Measurements from ENCODE around the gene DDRGK1.

DNA sequence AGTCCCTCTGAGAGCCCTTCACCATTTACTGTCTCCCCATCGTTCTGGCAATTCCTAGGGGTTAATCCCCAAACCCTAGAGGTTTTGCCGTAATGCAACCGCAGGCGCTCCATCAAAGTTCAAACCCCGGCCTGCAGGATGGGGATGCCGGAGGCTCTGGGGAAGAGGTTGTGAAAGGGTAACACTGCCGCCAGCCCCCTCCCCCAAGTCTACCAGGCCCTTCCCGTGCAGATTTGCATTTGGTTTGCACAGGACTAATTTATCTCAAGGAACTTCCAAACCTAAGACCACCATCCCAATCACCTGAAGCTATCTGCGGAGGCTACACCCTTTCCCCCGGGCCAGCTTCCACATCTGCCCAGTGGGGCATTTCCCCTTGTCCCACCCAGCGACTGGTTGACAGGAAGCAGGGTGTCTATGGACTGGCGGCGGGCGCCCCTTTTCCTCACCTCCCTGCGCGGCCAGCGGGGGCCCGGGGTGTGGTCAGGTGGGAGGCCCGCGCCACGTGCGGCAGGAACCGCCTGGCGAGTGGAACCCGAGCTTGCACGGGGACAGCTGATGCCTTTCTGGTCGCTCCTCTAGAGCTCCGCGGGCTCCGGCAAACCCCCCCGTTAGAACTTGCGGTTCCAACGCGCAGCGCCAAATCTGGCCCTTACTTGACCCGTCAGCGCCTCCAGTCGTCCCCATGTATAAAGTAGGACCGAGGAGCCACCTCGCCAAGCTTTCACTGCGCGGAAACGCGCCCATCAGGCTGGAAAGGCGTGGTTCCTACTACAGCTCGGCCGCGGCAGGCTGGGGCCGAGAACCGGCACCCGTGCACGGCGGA, 43.9 kb upstream of the DDRGK1 start:
- TF ChIP-seq, protein P1, sequence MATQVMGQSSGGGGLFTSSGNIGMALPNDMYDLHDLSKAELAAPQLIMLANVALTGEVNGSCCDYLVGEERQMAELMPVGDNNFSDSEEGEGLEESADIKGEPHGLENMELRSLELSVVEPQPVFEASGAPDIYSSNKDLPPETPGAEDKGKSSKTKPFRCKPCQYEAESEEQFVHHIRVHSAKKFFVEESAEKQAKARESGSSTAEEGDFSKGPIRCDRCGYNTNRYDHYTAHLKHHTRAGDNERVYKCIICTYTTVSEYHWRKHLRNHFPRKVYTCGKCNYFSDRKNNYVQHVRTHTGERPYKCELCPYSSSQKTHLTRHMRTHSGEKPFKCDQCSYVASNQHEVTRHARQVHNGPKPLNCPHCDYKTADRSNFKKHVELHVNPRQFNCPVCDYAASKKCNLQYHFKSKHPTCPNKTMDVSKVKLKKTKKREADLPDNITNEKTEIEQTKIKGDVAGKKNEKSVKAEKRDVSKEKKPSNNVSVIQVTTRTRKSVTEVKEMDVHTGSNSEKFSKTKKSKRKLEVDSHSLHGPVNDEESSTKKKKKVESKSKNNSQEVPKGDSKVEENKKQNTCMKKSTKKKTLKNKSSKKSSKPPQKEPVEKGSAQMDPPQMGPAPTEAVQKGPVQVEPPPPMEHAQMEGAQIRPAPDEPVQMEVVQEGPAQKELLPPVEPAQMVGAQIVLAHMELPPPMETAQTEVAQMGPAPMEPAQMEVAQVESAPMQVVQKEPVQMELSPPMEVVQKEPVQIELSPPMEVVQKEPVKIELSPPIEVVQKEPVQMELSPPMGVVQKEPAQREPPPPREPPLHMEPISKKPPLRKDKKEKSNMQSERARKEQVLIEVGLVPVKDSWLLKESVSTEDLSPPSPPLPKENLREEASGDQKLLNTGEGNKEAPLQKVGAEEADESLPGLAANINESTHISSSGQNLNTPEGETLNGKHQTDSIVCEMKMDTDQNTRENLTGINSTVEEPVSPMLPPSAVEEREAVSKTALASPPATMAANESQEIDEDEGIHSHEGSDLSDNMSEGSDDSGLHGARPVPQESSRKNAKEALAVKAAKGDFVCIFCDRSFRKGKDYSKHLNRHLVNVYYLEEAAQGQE (IDR thresholded peaks at IDR 0.05; ENCODE audit: insufficient read depth in 1 of 2, low read depth in 2 of 2, low read length in 1 of 2) = no peak
- TF ChIP-seq, protein P2, sequence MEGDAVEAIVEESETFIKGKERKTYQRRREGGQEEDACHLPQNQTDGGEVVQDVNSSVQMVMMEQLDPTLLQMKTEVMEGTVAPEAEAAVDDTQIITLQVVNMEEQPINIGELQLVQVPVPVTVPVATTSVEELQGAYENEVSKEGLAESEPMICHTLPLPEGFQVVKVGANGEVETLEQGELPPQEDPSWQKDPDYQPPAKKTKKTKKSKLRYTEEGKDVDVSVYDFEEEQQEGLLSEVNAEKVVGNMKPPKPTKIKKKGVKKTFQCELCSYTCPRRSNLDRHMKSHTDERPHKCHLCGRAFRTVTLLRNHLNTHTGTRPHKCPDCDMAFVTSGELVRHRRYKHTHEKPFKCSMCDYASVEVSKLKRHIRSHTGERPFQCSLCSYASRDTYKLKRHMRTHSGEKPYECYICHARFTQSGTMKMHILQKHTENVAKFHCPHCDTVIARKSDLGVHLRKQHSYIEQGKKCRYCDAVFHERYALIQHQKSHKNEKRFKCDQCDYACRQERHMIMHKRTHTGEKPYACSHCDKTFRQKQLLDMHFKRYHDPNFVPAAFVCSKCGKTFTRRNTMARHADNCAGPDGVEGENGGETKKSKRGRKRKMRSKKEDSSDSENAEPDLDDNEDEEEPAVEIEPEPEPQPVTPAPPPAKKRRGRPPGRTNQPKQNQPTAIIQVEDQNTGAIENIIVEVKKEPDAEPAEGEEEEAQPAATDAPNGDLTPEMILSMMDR (IDR thresholded peaks at IDR 0.05) = no peak; the same call in 1 of the 2 replicates
- TF ChIP-seq POLR2AphosphoS5 (IDR thresholded peaks at IDR 0.05; ENCODE audit: low read depth, low read length) (no peak; the same call in 1 of the 2 replicates), SIN3A (IDR thresholded peaks at IDR 0.05; ENCODE audit: borderline replicate concordance, insufficient read depth, low read depth, low read length) (no peak)
